ENCODE results near the gene BUD13. TPM values are rescaled to one million over a fixed set of nuclear protein-coding genes. Genes with fewer than 3 reads are reported as not detected.

BUD13 gene
- polyA plus RNA-seq, 1 of the 3 experiments (the other 2 are of a cell fraction) = 15.5 TPM

DNA sequence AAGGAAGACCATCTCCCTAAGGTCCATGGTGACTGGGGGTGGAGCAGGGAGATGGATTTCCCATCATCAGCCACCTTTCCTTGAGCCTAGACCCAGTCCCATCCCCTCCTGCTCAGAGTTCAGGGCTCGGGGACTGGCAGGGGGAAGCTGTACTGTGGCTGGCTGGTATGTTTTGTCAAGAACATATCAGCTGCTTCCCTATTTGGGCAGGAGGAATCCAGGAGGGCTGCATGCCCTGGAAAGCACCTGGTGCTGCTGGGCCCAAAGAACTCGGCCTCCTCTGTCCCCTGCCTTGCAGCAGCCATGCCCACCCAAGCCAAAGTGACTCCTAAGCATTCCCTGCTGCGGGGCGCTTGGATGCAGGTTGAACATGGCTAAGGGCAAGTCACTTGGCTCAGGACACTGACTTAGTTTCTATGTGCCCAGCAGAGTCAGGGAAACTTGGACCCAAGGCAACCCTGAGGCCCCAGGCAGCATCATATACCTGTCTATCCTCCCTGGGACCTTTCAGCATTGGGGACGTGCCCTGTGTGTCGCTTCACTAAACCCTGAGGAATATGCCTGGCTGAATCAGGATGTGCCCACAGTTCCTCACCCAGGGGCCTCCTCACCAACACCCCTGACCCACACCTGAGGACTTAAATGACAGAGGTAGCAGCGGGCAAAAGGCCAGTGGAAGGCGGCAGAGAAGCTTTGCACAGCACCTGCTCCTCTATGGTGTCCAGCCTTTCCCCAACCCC lies 43.1 kb downstream of the BUD13 start:
- no peak for TF ChIP-seq JUND (IDR thresholded peaks at IDR 0.05)
- TF ChIP-seq RFX5 (IDR thresholded peaks at IDR 0.05; ENCODE audit: low read length) = no peak
- no peak overlapping the region for H3K4me2 ChIP-seq
- H3K36me3 ChIP-seq (replicated peaks in 1 of 2; ENCODE audit: control insufficient read depth in 1 of 2, insufficient read depth in 2 of 2, low read length in 1 of 2) = no peaks in the 10 kb centered on the region
- 67% methylated on average over 3 of the region's 8 CpGs for WGBS (ENCODE audit: low lambda C conversion rate)
- no peak overlapping the region for H3K27ac ChIP-seq (ENCODE audit: low read depth in 2 of 2, low read length in 1 of 2)
- H3F3A ChIP-seq (replicated peaks; ENCODE audit: insufficient read depth) = no peaks in the 10 kb centered on the region
- no peaks in the 10 kb centered on the region for H3K9me2 ChIP-seq
- peaks cover 0 to 17% of the 10 kb centered on the region in 2 experiments; a peak in 1 of 4 replicates for H3K4me1 ChIP-seq (ENCODE audit: control insufficient read depth in 1 of 2, insufficient read depth in 2 of 2, low read depth in 1 of 2, low read length in 1 of 2)
- no peaks in the 10 kb centered on the region for H4K20me1 ChIP-seq (ENCODE audit: insufficient read depth)
- H3K9me3 ChIP-seq = no peaks in the 10 kb centered on the region
- H3K79me2 ChIP-seq (ENCODE audit: insufficient read depth) = no peaks in the 10 kb centered on the region
- no peak overlapping the region for H3K9ac ChIP-seq
- ChIA-PET CTCF (interaction anchor here (1.0 to 10.4 kb wide), 2 partner anchors 13 to 376 kb away, joined by 3 to 91 read pairs; no protein-coding TSS in a partner anchor), POLR2A (no interaction called here)
- no peak overlapping the region for H3K4me3 ChIP-seq (ENCODE audit: low read depth in 2 of 2, low read length in 1 of 2)
- peaks cover 7% of the 10 kb centered on the region; the same call in 1 of the 2 replicates for H3K27me3 ChIP-seq (ENCODE audit: insufficient read depth)
- no peak overlapping the region for H2AFZ ChIP-seq (ENCODE audit: low read depth)
- DNase-seq = no peak

DNA sequence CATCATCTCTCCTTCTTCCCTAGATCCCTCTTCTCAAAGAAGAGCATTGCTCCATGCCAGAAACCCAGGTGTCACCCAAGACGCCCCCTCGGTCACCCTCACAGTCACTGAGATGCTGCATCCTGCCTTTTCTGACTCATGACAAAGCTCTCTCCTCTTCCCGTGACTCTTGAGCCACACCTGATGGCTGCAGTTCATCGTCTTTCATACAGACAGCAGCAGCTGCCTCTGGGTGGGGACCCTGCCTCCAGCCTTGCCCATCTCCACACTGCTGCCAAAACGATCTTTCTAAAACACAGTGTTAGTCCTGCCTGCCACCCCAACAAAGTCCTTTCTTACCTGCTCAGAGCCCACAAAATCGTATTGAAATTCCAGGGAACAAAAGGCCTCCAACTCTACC lies 44.8 kb downstream of the BUD13 start:
- no peak overlapping the region for H3K4me3 ChIP-seq (ENCODE audit: low read depth in 2 of 2, low read length in 1 of 2)
- 58% methylated on average over 5 of the region's 6 CpGs for WGBS (ENCODE audit: low lambda C conversion rate)
- ChIA-PET POLR2A (no interaction called here), CTCF (interaction anchor here (10.4 kb wide), 1 partner anchor 14 kb away, joined by 91 read pairs; no protein-coding TSS in a partner anchor)
- DNase-seq = no peak
- no peak for TF ChIP-seq RAD21 (IDR thresholded peaks at IDR 0.05; ENCODE audit: low read length)
- TF ChIP-seq SIN3A (IDR thresholded peaks at IDR 0.05; ENCODE audit: borderline replicate concordance, low read depth, low read length) = no peak
- no peak for TF ChIP-seq IRF3 (IDR thresholded peaks at IDR 0.05; ENCODE audit: low read depth, low read length)
- no peak for TF ChIP-seq FOXM1 (IDR thresholded peaks at IDR 0.05; ENCODE audit: low read depth)
- no peak for TF ChIP-seq ELF1 (IDR thresholded peaks at IDR 0.05)
- no peak for TF ChIP-seq CHD2 (IDR thresholded peaks at IDR 0.05; ENCODE audit: low read length, partially characterized antibody)
- no peaks in the 10 kb centered on the region for H3K9me3 ChIP-seq
- H3K36me3 ChIP-seq (replicated peaks in 1 of 2; ENCODE audit: control insufficient read depth in 1 of 2, insufficient read depth in 2 of 2, low read length in 1 of 2) = no peaks in the 10 kb centered on the region
- H4K20me1 ChIP-seq (ENCODE audit: insufficient read depth) = no peaks in the 10 kb centered on the region
- no peak overlapping the region for H3K27ac ChIP-seq (ENCODE audit: low read depth in 2 of 2, low read length in 1 of 2)
- no peak overlapping the region for H2AFZ ChIP-seq (ENCODE audit: low read depth)
- H3K27me3 ChIP-seq (ENCODE audit: insufficient read depth) = peaks cover 16% of the 10 kb centered on the region; the same call in 1 of the 2 replicates
- no peaks in the 10 kb centered on the region for H3K9me2 ChIP-seq
- no peak overlapping the region for H3K4me2 ChIP-seq
- H3K9ac ChIP-seq = no peak overlapping the region
- H3F3A ChIP-seq (replicated peaks; ENCODE audit: insufficient read depth) = no peaks in the 10 kb centered on the region
- peaks cover 0 to 22% of the 10 kb centered on the region in 2 experiments; a peak in 1 of 4 replicates for H3K4me1 ChIP-seq (ENCODE audit: control insufficient read depth in 1 of 2, insufficient read depth in 2 of 2, low read depth in 1 of 2, low read length in 1 of 2)
- H3K79me2 ChIP-seq (ENCODE audit: insufficient read depth) = no peaks in the 10 kb centered on the region

DNA sequence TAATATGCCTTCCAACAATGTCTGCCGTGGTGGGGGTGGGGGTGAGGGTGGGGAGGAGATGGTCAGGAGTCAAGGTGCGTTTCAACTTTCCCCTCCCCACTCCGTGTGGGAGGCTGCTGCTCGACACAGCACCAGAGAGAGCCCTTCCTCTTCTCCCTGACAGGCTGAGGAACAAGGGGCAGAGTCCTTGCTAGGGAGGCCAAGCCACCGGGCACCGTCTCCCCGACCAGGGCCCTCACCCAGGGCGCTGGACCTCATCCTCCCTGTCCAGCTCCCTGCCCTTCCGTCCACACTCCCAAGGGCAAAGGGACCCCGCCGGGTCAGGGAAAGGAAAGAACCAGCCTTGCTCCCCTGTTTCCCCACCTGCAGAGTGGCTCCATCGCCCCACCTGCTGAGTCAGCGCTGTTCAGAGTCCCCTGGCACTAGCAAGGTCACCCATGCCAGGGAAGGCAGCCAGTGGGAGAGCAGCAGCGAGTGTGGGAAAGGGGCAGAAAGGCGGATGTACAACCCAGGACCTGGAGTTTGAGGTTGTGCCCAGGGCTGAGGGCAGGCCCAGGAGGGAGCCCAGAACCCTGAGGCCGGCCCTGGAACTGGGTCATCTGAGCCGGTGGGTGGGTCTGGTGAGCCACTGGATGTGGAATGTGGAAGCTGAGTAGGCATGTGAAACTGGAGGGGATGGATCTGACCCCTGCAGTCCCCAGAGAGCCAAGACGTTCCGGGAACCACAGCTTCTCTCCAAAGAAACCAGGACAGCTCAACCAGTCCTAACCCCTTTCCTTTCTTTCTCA lies 47.2 kb downstream of the BUD13 start:
- Histone ChIP-seq H3K36me3 (replicated peaks in 1 of 2; ENCODE audit: control insufficient read depth in 1 of 2, insufficient read depth in 2 of 2, low read length in 1 of 2) (no peaks in the 10 kb centered on the region), H3K79me2 (ENCODE audit: insufficient read depth) (no peaks in the 10 kb centered on the region), H3K4me3 (ENCODE audit: low read depth in 2 of 2, low read length in 1 of 2) (no peak overlapping the region), H3K27me3 (ENCODE audit: insufficient read depth) (peaks cover 17% of the 10 kb centered on the region; the same call in 1 of the 2 replicates), H3K4me1 (ENCODE audit: control insufficient read depth in 1 of 2, insufficient read depth in 2 of 2, low read depth in 1 of 2, low read length in 1 of 2) (peaks cover 0 to 10% of the 10 kb centered on the region in 2 experiments; a peak in 1 of 4 replicates), H3K4me2 (no peak overlapping the region), H3K9ac (no peak overlapping the region), H3K9me3 (no peaks in the 10 kb centered on the region), H4K20me1 (ENCODE audit: insufficient read depth) (no peaks in the 10 kb centered on the region), H3K27ac (ENCODE audit: low read depth in 2 of 2, low read length in 1 of 2) (no peak overlapping the region), H2AFZ (ENCODE audit: low read depth) (no peak overlapping the region), H3K9me2 (no peaks in the 10 kb centered on the region), H3F3A (replicated peaks; ENCODE audit: insufficient read depth) (no peaks in the 10 kb centered on the region)
- no peak for TF ChIP-seq MXI1 (IDR thresholded peaks at IDR 0.05; ENCODE audit: low read depth, low read length)
- POLR2A ChIA-PET = no interaction called here
- DNase-seq = no peak
- 68% methylated on average over 17 of the region's 19 CpGs for WGBS (ENCODE audit: low lambda C conversion rate)
- CTCF ChIA-PET = interaction anchor here (1.3 to 10.4 kb wide), 4 partner anchors 13 to 66 kb away, joined by 3 to 91 read pairs (median 4); partner anchors contain the start of gene APOA5

All from SK-N-SH (cell line).